IPS-18c (cell line): ENCODE measurements around the gene DGCR2.

ENCODE experiments used
- H3K4me3 ChIP-seq: 2 replicates; pipeline ENCODE4 v1.7.0; 2013; ENCODE audit warnings: low read depth, mild to moderate bottlenecking, low read length, moderate library complexity; ENCODE audit not compliant: insufficient read depth
- H3K9me3 ChIP-seq: one replicate; pipeline ENCODE4 v1.6.1; 2013; ENCODE audit warnings: mild to moderate bottlenecking, low read length, moderate library complexity; ENCODE audit not compliant: control insufficient read depth, insufficient read depth

DGCR2 gene

DNA sequence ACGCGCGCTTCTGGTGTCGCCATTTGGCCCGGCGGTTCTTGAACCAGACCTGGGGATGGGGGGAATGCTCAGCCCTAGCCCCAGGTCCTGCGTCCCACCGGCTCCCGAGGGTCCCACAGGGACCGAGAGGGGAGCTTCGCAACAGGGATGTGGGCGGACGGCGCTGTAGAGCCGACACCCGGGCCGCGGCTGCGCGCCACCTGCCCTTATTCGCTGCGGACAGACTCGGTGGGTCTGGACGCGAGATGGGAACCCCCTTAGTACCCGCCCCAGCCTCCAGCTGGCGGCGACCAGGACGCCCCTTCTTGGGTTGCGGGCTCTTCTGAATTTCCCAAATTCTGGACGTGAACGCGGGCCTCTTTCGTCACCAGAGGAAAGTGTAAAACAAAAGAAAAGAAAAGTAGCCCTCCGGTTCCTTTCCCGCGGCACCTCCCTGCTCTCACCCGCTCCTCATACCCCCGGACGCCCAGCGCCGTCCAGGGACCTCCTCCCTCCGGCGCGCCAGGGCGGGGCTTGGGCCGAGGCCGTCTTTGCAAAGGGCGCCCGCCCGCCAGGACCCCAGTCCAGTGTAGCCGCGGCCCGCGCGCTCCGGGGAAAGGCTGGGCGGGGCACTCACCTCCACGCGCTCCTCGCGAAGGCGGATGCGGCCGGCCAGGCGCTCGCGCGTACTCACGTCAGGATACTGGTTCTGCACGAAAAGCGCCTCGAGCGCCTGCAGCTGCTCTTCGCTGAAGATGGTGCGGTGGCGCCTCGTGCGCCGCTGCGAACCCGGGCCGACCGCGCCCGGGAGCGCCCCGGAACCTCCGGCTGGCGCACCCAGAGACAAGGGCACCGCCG is 27.1 kb upstream of the DGCR2 start:
- peak overlapping the region; percentile 58 for H3K4me3 ChIP-seq
- H3K9me3 ChIP-seq: peaks cover 7% of the 10 kb centered on the region

DNA sequence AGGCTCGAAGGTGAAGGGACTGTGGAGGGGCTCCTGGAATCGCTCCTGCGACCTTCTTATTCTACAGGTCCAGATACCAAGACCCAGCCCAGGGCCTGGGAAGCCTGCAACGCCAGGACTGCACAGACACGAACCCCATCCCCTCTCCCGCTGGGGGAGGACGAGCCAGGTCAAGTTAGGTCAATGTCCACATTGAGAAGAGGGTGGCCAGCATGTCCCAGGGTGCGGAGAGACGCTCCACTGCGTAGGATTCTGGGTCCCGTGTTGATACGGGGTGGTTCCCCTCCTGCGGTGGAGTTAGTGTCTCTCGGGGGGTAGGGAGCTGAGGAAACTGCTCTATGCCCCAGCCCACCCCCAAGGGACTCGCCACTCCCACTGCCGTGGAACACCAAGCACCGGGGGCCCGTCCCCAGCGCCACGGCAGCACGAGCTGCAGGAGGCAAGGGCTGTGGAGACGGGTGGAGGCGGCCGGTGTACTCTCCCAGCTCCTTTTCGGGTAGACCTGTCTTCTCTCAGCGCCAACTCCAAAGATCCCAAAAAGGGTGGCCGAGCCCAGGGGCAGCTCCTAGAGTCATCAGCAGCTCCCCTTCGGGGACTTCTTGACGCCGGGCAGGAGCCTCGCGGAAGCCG is 26.3 kb upstream of the DGCR2 start:
- Histone ChIP-seq H3K4me3 (no peak overlapping the region), H3K9me3 (peaks cover 7% of the 10 kb centered on the region)

DNA sequence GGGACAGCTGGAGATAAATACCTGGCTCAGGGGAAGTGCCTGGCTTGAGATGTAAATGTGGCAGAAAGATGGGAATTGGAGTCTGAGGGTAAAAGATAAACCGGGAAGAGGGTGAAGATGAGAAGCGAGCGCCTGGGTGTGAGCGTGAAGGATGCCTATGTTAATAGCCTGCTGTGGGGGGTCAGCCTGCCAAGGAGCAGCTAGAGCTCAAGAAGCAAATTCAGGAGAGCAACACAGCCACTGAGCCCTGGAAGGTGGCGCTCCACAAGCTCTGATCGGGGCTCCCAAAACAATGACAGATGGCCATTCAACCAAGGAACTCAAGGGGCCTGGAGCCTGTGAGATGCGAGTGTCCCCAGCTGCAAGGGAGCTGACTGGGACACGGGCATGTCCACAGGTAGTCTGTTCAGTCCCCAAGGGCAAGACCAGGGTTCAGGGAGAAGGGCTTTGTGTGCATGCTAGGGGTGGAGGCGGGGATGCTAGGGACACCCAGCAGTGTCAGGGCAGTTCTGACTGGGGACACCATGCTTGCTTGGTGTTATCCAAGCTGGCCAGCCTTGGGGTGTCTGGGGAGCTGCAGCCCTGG is 25.1 kb upstream of the DGCR2 start:
- no peak overlapping the region for H3K4me3 ChIP-seq
- H3K9me3 ChIP-seq: peaks cover 7% of the 10 kb centered on the region

DNA sequence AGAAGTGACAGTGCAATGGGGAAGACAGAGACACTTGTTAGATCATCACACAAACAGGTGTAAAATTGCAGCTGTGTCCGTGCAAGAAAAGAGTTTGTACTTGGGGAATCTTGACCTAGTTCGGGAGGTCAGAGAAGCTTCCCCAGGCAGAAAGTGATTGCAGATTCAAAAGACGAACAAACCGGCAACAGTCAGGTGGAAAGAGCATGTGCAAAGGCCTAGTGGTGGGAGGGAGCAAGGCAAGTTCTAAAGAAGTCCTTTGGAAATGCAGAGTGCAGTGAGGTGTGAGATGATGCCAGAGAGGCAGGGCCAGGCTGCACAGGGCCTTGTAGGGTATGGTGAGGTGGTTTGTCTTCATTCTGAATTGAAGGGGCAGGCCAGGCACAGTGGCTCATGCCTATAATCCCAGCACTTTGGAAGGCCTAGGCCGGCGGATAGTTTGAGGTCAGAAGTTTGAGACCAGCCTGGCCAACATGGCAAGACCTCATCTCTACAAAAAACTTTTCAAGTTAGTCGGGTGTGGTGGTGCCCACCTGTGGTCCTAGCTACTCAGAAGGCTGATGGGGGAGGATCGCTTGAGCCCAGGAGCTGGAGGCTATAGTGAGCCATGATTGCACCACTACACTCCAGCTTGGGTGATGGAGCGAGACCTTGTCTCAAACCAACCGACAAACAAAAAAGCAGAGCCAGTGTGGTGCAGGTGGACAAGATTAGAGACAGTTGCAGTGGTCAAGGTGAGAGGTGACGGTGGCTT is 24.2 kb upstream of the DGCR2 start:
- peaks cover 4% of the 10 kb centered on the region for H3K9me3 ChIP-seq
- H3K4me3 ChIP-seq: no peak overlapping the region

DNA sequence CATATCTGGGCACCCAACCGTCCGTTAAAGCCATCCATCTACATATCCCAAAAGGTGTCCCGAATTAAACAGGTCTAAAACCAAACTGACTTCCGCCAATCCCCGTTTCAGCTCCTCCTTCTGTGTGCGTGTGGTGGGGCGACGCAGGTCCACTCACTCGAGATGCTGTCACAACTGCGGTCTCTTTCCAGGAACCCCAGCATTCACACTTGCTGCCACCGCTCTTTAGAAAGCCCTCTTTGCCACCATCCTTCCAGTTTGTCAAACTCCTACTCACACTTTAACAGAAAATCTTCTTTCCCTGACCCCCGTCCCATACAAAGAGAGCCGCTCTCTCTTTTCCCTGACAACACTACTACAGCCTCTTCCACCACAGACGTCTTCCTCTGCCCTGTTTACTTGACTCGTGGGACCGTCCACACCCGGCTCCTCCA is 21.8 kb upstream of the DGCR2 start:
- Histone ChIP-seq H3K4me3 (peak overlapping the region; percentile 87), H3K9me3 (peaks cover 2% of the 10 kb centered on the region)

DNA sequence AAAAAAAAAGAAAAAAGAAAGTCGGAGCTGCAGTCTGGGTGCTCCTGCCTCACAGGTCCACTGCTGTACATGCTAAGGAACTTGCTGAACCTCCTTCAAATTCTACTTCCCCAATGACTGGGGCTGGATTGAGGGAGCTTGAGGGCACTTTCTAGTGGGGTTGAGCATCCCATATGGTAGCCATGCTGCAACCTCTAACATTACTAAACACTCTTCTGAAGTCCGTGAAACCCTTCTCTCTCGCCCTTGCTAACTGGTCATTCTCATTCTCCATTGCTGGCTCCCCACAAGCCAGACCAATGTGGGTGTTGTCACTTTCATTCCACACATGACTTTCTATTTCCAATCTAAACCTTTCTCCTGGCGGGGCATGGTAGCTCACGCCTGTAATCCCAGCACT is 21.0 kb upstream of the DGCR2 start:
- Histone ChIP-seq H3K9me3 (peaks cover under 1% of the 10 kb centered on the region), H3K4me3 (no peak overlapping the region)

DNA sequence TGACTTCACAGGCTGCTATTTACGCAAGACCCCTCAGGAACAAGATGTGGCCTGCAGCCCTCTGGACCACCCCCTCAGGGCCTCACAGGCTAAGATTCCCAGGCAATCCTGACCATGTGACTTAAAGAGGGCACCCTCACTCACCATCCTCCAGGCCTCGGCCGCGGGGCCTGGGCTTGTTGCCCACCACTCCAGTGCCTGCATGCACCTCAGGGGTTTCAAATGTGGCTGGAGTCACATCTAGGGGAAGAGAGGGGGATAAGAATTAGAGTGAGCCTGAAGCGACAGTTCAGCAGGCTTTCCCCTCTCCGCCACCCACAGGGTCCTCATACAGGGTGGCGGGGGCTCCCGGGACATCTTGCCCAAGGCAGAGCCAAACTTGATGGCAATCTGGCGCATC is 20.2 kb upstream of the DGCR2 start:
- Histone ChIP-seq H3K4me3 (no peak overlapping the region), H3K9me3 (no peaks in the 10 kb centered on the region)

DNA sequence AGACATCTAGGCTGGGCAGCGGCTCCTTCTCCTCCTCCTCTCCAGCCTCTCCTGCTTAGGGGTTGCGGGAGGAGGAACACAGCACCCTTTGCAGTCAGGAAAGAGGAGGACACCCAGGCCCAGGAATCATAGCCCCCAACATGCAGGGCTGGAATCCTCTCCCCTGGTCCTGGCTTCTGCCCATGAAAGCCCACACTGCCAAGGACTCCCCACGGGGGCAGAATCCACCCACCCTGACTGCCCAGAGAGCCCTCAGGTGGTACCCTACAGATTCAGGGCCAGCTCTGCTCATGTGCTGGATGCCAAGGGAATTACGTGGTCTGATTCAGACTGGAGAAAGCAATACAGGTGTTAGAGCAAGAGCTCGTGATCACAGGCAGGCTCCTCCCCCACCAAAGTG is 17.8 kb upstream of the DGCR2 start:
- no peaks in the 10 kb centered on the region for H3K9me3 ChIP-seq

DNA sequence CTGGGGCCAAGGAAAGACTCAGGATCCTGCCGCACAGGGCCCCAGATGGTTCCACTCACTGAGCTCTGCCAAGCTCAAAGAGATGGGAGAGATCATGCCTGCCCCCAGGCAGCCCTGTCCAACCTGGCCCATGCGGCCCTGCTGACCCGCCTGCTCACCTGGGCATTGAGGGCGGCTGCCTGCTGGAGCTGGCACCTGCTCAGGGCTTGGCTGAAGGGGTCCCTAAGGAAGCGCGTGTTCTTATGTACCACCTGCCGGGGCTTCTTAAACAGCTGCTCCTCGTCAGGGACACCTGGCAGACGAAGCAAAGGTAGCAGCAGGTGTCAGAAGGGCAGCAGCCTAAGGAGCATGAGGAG is 16.8 kb upstream of the DGCR2 start:
- Histone ChIP-seq H3K4me3 (no peak overlapping the region), H3K9me3 (no peaks in the 10 kb centered on the region)

More for the DNA sequence above, 17.8 kb upstream of the DGCR2 start:
- H3K4me3 ChIP-seq: no peak overlapping the region

DNA sequence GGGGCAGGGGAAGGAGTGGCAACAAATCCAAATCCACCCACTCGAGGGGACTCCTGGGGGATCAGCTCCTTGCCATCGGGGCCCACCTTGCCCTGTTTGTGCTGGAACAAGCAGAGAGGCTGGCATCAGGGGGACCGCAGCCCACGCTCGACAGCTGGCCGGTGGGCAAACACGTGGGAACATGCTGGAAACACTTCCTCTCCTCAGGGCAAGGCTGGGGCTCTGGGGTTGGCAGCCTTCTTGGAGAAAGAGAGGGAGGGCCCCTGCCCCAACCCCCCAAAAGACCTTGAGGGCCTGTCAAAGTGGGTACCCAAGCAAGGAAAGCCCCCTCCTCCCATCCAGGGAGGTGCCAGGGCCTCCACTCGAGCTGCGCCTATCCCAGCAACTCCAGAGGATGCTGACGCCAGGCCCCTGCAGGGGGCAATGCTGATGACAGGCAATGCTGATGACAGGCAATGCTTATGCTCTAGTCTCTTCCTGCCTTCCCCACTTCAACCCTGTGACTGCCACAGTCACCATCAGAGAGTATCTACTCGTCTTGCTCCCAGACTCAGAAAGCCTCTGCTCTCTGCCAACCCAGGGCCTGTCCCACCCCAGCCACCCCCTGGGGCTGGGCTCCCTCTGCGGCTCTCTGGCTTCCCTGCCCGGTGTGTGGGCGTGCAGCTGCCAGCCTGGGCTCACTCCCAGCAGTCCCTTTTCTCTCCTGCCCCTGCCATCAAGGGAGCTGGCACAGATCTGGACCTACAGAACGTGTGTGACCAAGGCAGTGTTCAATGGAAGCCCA is 16.2 kb upstream of the DGCR2 start:
- H3K9me3 ChIP-seq: no peaks in the 10 kb centered on the region

DNA sequence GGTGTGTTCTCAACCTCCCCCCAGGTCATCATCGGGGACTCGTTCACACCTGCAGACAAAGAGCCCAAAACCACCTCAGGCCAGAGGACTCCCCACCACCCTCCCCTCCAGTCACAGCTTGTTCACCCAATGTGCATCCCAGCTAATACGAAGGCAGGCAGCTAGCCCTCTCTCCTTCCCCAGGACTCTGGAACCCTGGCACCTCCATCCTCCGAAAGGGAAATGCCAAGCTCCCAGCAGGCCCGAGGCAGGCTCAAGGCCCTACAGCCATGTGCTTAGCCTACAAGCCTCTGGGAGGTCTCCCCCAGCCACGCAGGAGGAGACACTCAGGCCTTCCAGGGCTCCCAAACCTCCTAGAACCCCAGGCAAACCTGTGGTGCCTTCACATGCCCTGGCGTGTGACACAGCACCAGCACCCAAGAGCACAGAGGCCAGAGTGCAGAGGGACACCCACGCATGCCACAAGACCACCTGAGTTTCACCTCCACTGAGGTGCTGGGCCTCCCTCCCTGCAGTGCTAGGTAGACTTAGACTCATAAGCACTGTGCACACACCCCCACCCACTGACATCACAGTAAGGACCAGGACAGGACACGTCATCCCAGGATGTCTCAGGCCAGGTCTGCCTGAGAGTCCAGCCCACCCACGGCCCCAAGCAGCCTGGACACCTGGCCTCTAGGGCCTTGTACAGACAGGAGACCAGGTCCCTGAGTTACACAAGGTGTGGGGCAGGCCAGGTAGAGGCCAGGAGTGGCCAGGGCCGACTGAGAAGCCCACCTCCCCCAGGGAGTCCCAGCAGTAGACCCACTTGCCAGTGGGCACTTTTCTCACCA is 15.4 kb upstream of the DGCR2 start:
- Histone ChIP-seq H3K9me3 (no peaks in the 10 kb centered on the region), H3K4me3 (no peak overlapping the region)

More for the DNA sequence above, 16.2 kb upstream of the DGCR2 start:
- no peak overlapping the region for H3K4me3 ChIP-seq

DNA sequence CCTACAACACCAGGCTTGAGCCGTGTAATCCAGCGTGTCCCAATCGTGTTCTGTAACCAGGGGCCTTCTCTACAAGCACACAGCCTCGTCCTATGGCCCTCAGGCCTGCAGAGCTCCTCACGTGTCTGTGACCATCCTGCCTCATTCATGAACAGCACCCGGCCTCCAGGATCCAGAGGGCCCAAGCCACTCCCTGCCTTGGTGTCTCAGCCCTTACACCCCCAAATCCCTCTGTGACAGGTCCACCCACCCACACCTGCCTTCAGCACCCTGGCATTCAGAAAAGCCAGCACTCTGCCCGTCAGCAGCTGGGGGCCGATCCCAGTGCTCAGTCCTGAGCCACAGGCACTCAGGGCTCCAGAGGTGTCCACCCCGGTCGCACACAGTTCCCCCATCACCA is 14.7 kb upstream of the DGCR2 start:
- H3K9me3 ChIP-seq: no peaks in the 10 kb centered on the region
- H3K4me3 ChIP-seq: no peak overlapping the region

DNA sequence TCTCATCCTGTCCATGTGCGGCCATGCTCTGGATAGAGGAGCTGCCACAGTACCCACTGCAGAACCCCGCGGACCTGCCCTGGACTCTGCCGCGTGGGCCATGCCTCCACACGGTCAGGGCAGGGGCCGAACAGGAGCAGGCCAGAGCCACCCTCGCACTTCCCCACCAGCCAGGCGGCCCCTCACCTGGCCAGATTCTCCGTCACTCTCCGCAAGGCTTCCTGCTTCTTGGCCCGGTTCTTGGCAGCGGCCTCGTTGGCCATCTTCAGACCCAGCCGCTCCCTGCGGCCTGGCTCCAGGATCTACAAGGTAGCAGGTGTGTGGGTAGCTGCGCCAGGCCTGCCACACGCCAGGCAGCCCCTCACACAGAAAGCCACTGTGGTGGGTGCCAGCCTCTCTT is 12.7 kb upstream of the DGCR2 start:
- H3K4me3 ChIP-seq: no peak overlapping the region
- no peaks in the 10 kb centered on the region for H3K9me3 ChIP-seq

DNA sequence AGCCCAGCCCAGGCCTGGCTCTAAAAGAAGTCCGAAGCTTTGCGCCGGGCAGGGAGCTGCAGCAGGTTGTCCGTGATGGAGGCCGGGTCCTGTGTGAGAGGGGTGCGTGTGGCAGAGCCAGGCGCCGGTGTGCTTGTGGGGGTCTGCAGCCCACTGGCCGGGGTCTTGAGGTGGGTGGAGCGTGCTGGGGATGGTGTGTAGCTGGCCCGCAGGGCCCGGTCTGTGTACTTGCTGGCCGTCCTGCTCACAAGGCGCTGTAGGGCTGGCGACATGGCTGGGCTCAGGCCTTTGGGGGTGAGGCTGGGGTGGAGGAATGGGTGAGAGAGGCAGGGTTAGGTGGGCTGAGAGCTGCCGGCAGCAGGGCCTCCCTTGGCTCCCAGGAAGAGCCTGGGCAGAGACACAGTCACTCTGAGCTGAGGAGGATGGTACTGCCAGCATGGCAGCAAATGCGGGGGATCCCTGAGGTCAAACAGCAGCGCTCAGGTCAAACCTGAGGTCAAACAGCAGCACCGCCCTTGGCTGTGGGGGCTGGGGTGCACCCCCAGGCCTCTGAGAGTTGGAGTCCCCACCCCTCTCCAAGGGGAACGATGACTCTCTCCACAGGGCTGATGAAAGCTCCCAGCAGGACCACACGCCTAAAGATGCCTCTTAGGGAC is 12.1 kb upstream of the DGCR2 start:
- Histone ChIP-seq H3K9me3 (no peaks in the 10 kb centered on the region), H3K4me3 (no peak overlapping the region)

DNA sequence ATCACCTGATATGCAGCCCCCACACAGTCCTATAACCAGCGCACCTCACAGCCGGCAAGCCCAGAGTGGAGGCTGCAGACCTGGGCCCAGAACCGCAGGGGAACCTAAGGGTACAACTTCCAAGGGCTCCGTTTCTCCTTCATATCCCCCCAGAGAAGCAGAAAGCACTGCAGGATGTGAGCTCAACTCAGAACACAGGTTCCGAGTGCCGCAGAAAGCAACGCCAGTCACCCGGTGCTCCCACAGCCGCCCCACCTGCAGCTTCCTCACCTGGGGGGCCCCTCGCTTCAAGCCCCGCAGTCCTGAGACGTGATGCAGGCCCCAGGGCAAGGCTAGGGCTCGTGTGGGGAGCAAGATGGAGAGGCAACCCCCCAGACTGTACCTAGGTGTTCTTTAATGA is 11.3 kb upstream of the DGCR2 start:
- H3K4me3 ChIP-seq: no peak overlapping the region
- no peaks in the 10 kb centered on the region for H3K9me3 ChIP-seq
